ENCODE results near the gene DNAH2.
"Not testable (repeated sequence)": the region's sequence is repeated elsewhere in the genome, so short reads cannot be mapped to it uniquely, and the experiment has no call there.

The DNAH2 gene

DNA sequence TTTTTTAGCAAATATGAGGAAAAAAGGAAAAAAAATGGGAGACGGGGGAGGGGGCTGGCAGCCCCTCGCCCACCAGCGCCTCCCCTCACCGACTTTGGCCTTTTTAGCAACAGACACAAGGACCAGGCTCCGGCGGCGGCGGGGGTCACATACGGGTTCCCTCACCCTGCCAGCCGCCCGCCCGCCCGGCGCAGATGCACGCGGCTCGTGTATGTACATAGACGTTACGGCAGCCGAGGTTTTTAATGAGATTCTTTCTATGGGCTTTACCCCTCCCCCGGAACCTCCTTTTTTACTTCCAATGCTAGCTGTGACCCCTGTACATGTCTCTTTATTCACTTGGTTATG lies 136.1 kb downstream of the DNAH2 start:
- no peak for DNase-seq

- DNase-seq = no peak
These were observed 136.7 kb downstream of the DNAH2 start for GRCh38 chr17:7854078-7854777.

DNA sequence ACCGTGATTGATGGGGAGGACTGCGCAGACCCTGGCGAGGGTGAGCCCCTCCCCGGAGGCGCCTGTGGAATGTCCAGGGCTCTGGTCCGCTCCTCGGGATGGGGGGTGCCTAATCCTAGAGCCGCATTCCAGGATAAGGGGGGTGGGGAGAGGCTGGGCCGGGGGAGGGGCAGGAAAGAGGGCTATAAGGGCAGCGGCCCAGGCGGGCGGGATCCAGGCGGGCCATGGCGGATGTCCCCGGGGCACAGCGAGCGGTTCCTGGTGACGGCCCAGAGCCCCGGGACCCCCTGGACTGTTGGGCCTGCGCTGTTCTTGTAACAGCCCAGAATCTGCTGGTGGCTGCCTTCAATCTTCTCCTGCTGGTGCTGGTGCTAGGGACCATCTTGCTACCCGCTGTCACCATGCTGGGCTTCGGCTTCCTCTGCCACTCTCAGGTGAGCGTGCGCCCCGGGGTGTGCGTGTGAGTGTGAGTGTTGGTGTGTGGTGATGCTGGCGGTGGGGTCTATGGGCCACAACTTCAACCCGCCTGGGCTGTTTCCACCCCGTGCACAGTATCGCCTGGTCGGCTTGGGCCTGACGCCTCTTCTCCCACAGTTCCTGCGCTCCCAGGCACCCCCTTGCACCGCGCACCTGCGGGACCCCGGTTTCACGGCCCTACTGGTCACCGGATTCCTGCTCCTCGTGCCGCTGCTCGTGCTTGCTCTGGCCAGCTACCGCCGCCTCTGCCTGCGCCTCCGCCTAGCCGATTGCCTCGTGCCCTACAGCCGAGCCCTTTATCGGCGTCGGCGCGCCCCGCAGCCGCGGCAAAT lies 137.5 kb downstream of the DNAH2 start, which contains the start of gene TMEM88:
TMEM88 (plus strand) TSS at position 216 of the 809 bp plus-strand sequence; CDS start at position 225, 9 bp downstream.
- peak; percentile 61 for DNase-seq

GRCh38 chr17:7855660-7856010 lies 138.1 kb downstream of the DNAH2 start:
- no peak for DNase-seq

DNA sequence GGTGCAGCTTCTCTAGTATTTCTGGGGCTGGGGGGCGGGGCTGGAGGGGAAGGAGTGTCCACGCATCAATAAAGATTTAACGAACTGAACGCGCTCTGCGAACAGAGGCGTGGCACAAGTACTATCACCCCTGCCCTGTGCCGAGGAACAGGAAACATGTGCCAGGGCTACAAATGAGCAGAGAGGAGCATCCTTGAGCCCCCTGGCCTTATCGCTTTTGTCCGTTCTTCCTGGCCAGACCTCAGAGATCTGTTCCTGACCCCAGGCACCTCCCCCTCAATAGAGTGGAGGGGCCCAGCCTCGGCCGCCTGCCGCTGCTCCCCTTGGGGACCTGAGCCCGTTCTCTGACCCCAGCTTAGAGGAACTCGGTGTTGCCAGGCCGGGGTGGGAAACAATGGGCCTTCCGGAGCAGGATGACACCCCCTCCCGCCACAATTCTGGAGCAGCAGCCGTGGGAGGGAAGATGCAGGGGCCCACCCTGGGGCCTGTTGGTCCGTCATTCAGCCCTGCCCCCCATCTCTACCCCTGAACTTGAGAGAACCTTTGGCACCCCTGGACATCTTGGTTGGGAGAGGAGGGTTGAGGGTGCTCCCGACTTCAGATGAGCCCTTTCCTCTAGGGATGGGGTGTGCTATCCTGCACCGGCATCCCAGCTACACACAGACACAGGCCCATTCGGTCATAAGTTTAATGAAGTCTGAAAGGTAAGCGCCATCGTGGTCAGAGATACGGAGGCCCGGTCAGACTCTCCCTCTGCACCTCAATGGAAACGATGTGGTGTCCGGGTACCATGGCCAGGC lies 138.7 kb downstream of the DNAH2 start:
- peak; percentile 85 for DNase-seq

GRCh38 chr17:7856811-7857712 lies 139.5 kb downstream of the DNAH2 start, which contains the start of gene NAA38:
TSS of gene NAA38 (minus strand) at chr17:7857559. CDS start at chr17:7857463, 96 bp downstream.
- DNase-seq = peak; percentile 100

- DNase-seq = peak; percentile 99
These were observed 140.4 kb downstream of the DNAH2 start, which contains the start of gene CYB5D1 for GRCh38 chr17:7857713-7858521. TSS of gene CYB5D1 (plus strand) at chr17:7858003. CDS start at chr17:7858135, 132 bp downstream.

DNA sequence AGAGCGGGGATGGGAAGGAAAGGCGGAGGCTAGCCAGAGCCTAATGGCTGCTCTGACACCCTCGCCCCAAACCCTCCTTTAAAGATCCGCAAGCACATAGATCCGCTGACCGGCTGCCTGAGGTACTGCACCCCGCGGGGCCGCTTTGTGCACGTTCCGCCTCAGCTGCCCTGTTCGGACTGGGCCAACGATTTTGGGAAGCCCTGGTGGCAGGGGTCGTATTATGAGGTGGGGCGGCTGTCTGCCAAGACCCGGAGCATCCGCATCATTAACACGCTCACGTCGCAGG lies 140.9 kb downstream of the DNAH2 start:
- peak; percentile 89 for DNase-seq

DNA sequence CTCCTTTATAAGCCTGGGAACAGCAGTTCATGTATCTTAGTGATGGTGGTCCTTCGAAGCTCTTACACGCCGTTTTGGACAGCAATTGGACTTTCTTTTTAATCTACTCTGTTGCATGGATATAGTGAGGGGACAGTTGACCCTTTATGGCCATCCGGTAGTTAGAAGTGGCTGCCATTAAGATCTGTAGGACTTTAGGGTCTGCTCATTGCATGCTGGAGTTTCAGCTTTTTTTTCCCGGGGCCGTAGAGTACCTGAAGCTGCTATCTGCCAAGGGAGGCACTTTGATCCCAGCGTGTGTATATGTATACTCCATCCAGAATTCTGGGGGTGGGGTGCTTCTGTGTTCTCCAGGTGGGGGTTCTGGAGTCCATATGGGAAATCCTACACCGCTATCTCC lies 141.5 kb downstream of the DNAH2 start:
- DNase-seq = no peak

DNA sequence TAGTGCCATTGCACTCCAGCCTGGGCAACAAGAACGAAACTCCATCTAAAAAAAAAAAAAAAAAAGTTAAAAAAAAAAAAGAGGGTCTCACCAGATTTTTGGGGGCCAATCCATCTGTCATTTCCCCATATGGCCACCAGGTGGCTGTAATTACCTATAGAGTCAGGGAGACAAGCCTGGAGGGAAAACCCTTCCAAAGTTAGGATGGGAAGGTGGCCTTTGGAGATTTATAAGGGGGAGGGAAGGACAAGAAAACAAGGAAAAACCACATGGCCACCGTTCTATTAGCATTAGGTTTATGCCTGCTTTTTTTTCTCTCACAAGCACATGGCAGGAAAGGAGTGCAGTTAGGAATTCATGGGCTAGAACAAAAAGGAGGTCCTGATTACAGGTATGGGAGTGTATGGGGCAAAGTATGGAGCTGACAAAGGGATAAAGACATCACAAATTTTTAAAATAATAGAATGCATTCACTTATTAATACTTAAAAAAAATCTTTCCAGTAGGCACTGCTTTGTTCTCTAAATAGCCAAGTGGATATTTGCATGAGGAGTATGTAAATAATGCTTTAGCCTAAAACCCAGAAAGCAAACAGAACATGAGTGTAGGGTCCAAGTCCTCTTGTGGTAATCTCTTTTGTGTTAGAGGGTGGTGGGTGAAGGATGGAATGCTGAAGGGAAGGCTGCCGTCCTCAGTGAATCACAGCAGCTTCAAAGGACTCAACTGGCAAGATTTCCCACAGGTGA lies 145.3 kb downstream of the DNAH2 start:
- DNase-seq = peak; percentile 85

DNA sequence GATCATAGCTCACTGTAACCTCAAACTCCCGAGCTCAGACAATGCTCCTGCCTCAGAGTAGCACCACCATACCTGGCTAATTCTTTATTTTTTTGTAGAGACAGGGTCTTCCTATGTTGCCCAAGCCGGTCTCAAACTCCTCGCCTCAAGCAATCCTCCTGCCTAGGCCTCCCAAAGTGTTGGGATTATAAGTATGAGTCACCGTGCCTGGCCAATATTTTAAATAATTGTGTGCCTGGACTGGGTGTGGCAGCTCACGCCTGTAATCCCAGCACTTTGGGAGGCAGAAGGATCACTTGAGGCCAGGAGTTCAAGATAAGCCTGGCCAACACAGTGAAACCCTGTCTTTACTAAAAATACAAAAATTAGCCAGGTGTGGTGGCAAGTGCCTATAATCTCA lies 146.8 kb downstream of the DNAH2 start:
- not testable (repeated sequence) for DNase-seq

- no peak for DNase-seq
These were observed 147.6 kb downstream of the DNAH2 start for GRCh38 chr17:7864995-7865650.

- DNase-seq = no peak
These were observed 150.4 kb downstream of the DNAH2 start for GRCh38 chr17:7867881-7868329.

GRCh38 chr17:7873051-7873450 lies 155.5 kb downstream of the DNAH2 start:
- DNase-seq = no peak

- DNase-seq = no peak
These were observed 158.3 kb downstream of the DNAH2 start for GRCh38 chr17:7875804-7876370.

GRCh38 chr17:7878234-7878633 lies 160.7 kb downstream of the DNAH2 start:
- no peak for DNase-seq

- DNase-seq = no peak
These were observed 162.7 kb downstream of the DNAH2 start for GRCh38 chr17:7880076-7880868.

GRCh38 chr17:7881276-7882054 lies 163.9 kb downstream of the DNAH2 start:
- DNase-seq = peak; percentile 86

All from DMS53 (cell line).